IPS-18c (cell line): ENCODE measurements around the gene SPR.

Experiments used
- H3K4me3 ChIP-seq: 2 replicates; pipeline ENCODE4 v1.7.0; 2013; ENCODE audit warnings: low read depth, mild to moderate bottlenecking, low read length, moderate library complexity; ENCODE audit not compliant: insufficient read depth
- H3K9me3 ChIP-seq: one replicate; pipeline ENCODE4 v1.6.1; 2013; ENCODE audit warnings: mild to moderate bottlenecking, low read length, moderate library complexity; ENCODE audit not compliant: control insufficient read depth, insufficient read depth

Gene SPR

GRCh38 chr2:72937356-72937669 lies 50.1 kb downstream of the SPR start:
- Histone ChIP-seq H3K9me3 (no peaks in the 10 kb centered on the region), H3K4me3 (no peak overlapping the region)

- H3K4me3 ChIP-seq, result no peak overlapping the region
- H3K9me3 ChIP-seq, result no peaks in the 10 kb centered on the region
These were observed 51.2 kb downstream of the SPR start for GRCh38 chr2:72938455-72938854.

GRCh38 chr2:72940361-72940760 lies 53.2 kb downstream of the SPR start:
- no peaks in the 10 kb centered on the region for H3K9me3 ChIP-seq

GRCh38 chr2:72940786-72941185 lies 53.6 kb downstream of the SPR start:
- Histone ChIP-seq H3K4me3 (no peak overlapping the region), H3K9me3 (no peaks in the 10 kb centered on the region)

More at GRCh38 chr2:72940361-72940760, 53.2 kb downstream of the SPR start:
- no peak overlapping the region for H3K4me3 ChIP-seq
